Stimulated activated naive B cell treated with anti-CD40 and anti-IgM and Interleukin-4, amounts not matched to agents 10 μg/mL and 1 μg/mL and 100 μg/mL, for 72 hours (primary cell): ENCODE data around the gene ADH1B.
"Not testable (repeated sequence)": the region's sequence is repeated elsewhere in the genome, so short reads cannot be mapped to it uniquely, and the experiment has no call there.

ENCODE experiments used
- ATAC-seq, 2 donors: fragments of 150-1000 bp; cut with Tn5 transposase; replicated peaks; 2 replicates each; pipeline ENCODE4 v1.10.0; 2021; ENCODE audit warnings: moderate library complexity in 1 of 2
- DNase-seq: peaks from one replicate; pipeline ENCODE4 v3.0.0; 2021
- H3K27ac Mint-ChIP-seq: one replicate; pipeline ENCODE4 v1.8.0; 2022; ENCODE audit warnings: mild to moderate bottlenecking, mixed read lengths
- H3K27me3 Mint-ChIP-seq, 2 donors: one replicate each; pipeline ENCODE4 v1.8.0; 2022; ENCODE audit warnings: mixed read lengths in 2 of 2
- H3K36me3 Mint-ChIP-seq, 2 donors: one replicate each; pipeline ENCODE4 v1.8.0; 2022; ENCODE audit warnings: mixed read lengths in 2 of 2, mild to moderate bottlenecking in 1 of 2
- H3K4me1 Mint-ChIP-seq, 2 donors: one replicate each; pipeline ENCODE4 v1.8.0; 2022; ENCODE audit warnings: mixed read lengths in 2 of 2, mild to moderate bottlenecking in 1 of 2
- H3K4me3 Mint-ChIP-seq, 2 donors: one replicate each; pipeline ENCODE4 v1.8.0; 2022; ENCODE audit warnings: mild to moderate bottlenecking in 2 of 2, mixed read lengths in 2 of 2, moderate library complexity in 1 of 2
- H3K9me3 Mint-ChIP-seq, 2 donors: one replicate each; pipeline ENCODE4 v1.8.0; 2022; ENCODE audit warnings: mixed read lengths in 2 of 2, mild to moderate bottlenecking in 1 of 2

The ADH1B gene

DNA sequence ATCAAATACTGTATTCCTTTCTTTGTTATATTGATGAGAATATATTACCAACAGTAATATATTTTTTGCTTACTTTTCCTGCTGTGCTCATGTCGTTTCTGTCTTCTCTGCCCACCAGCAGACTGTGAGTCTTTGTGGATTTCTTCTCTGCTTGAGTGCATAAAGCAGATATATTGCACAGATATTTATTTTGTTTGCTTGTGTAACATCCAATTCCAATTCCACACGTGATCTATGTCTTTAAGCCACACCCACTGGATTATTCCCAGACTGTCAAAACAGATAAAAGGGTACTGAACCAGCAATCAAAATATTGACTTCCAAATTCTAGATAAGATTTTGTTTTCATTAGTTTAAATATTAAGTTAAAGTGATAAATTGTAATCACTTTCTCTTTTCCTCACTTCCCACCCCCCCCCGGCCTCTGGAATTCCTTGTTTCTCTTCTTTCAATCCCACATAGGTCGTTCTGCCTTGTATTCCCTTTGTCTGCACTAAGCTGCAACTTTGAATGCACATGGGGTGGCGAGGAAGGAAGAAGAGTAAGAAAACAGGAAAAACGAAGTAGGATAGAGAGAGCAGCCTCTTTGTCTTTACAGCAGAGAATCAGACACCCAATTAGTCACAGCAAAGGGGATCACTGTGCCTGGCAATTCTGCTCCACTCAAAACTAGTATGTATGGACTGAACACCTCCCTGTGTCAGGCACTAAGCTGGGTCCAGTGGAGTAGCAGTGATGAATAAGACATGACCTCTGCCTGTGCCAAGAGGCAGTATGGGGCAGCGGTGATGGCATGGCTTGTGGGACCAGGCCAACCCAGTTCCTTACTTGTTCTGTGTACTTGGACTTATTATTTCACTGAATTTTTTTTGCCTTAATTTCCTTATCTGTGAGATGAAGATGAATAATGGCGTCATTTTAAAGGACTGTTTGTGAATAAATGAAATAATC, at the start of gene ADH1B:
TSS of gene ADH1B (minus strand) at position 161 of the 951 bp plus-strand sequence. CDS start at position 91, 70 bp downstream.
- Mint-ChIP-seq H3K9me3 (no peaks in the 10 kb centered on the region), H3K4me3 (no peak within 1 kb of the TSS), H3K27ac (no peak within 1 kb of the TSS), H3K36me3 (no peaks in the 10 kb centered on the region), H3K4me1 (no peaks in the 10 kb centered on the region), H3K27me3 (no peaks in the 10 kb centered on the region)
- ATAC-seq, result no peak
- DNase-seq, result no peak

DNA sequence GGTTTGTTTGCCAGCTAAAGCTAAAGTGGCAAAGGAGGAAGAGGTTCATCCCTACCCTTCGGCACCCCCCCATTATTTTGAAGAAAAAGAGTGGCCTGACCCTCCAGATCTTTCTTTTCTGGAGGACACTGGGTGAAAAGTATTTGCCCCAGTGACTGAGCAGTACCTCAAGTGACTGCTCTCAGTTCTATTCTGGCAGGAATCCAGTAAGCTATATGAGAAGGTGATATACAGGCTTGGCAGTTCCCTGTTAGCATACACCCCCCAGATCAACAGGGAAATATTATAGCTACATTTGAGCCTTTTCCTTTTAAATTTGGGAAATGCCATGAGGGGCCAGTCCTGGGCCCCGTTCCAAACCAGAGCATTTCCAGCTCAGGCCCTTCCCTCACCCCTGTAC, 46.6 kb upstream of the ADH1B start:
- not testable (repeated sequence) for DNase-seq, H3K36me3 Mint-ChIP-seq, H3K9me3 Mint-ChIP-seq, H3K27ac Mint-ChIP-seq, H3K4me3 Mint-ChIP-seq, ATAC-seq, H3K4me1 Mint-ChIP-seq, H3K27me3 Mint-ChIP-seq

DNA sequence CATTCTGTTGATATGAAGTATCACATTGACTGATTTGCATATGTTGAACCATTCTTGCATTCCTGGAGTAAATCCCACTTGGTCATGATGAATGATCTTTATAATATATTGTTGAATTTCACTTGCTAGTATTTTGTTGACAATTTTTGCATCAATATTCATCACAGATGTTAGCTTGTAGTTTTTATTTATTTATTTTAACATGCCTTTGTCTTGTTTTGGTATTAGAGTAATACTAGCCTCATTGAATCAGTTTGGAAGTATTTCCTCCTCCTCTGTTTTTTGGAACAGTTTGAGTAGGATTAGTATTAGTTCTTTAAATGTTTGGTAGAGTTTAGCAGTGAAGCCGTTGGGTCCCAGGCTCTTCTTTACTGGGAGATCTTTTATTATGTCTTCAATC, 45.3 kb upstream of the ADH1B start:
- ATAC-seq, result no peak
- Mint-ChIP-seq H3K27ac (no peak overlapping the region), H3K9me3 (peaks cover 0 to 3% of the 10 kb centered on the region in 2 donors), H3K4me3 (no peak overlapping the region), H3K4me1 (no peaks in the 10 kb centered on the region), H3K27me3 (no peaks in the 10 kb centered on the region), H3K36me3 (no peaks in the 10 kb centered on the region)
- DNase-seq, result no peak

GRCh38 chr4:99362768-99363167, 41.6 kb upstream of the ADH1B start:
- Mint-ChIP-seq H3K9me3 (peaks cover 0 to 5% of the 10 kb centered on the region in 2 donors), H3K27me3 (no peaks in the 10 kb centered on the region), H3K4me3 (no peak overlapping the region), H3K4me1 (no peaks in the 10 kb centered on the region), H3K36me3 (no peaks in the 10 kb centered on the region), H3K27ac (no peak overlapping the region)
- DNase-seq (no peak), ATAC-seq (no peak)

DNA sequence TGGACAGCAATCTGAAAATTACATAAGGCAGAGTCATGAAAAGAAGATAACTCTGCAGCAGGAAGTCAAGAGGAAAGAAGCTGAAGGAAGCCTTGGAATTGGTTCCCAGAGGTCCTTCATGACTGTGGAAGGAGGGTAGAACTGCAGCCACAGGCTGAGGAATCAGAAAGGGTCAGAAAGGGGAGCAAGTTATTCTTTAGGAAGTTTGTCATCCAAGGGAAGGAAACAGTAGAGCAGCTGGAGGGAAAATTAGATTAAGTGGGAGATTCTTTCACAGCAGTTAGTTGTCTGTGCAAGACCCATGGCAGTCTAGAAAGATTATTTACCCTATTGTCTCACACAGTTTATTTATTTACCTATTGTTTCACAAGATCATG, 40.7 kb upstream of the ADH1B start:
- Mint-ChIP-seq H3K4me1 (no peaks in the 10 kb centered on the region), H3K4me3 (no peak overlapping the region), H3K36me3 (no peaks in the 10 kb centered on the region), H3K27ac (no peak overlapping the region), H3K27me3 (no peaks in the 10 kb centered on the region), H3K9me3 (peaks cover 0 to 5% of the 10 kb centered on the region in 2 donors)
- ATAC-seq (no peak), DNase-seq (no peak)

GRCh38 chr4:99361268-99361898, 40.2 kb upstream of the ADH1B start:
- Mint-ChIP-seq H3K27ac (no peak overlapping the region), H3K36me3 (no peaks in the 10 kb centered on the region), H3K4me3 (no peak overlapping the region), H3K9me3 (peaks cover 3 to 5% of the 10 kb centered on the region in 2 donors), H3K27me3 (no peaks in the 10 kb centered on the region), H3K4me1 (no peaks in the 10 kb centered on the region)
- no peak for ATAC-seq
- DNase-seq, result no peak

DNA sequence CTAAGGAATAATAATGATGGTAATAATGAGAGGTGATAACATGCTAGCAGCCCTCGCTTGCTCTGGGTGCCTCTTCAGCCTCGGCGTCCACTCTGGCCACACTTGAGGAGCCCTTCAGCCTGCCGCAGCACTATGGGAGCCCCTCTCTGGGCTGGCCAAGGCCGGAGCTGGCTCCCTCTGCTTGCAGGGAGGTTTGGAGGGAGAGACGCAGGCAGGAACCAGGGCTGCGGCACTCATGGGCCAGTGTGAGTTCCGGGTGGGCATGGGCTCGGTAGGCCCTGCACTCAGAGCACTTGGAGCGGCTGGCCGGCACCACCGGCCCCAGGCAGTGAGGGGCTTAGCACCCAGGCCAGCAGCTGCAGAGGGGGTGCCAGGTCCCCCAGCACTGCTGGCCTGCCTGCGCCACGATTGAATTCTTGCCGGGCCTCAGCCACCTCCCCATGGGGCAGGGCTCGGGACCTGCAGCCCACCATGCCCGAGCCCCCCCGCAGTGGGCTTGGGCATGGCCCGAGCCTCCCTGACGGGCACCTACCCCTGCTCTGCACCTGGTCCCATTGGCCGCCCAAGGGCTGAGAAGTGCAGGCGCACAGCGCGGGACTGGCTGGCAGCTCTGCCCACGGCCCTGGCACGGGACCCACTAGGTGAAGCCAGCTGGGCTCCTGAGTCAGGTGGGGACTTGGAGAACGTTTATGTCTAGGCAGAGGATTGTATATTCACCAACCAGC, 38.4 kb upstream of the ADH1B start:
- H3K27ac Mint-ChIP-seq, result no peak overlapping the region
- peaks cover 7 to 14% of the 10 kb centered on the region in 2 donors for H3K9me3 Mint-ChIP-seq
- no peak for ATAC-seq
- H3K36me3 Mint-ChIP-seq, result no peaks in the 10 kb centered on the region
- H3K4me3 Mint-ChIP-seq, result no peak overlapping the region
- DNase-seq, result no peak
- H3K4me1 Mint-ChIP-seq, result no peaks in the 10 kb centered on the region
- no peaks in the 10 kb centered on the region for H3K27me3 Mint-ChIP-seq

GRCh38 chr4:99357948-99358347, 36.7 kb upstream of the ADH1B start:
- H3K27ac Mint-ChIP-seq, result no peak overlapping the region
- H3K27me3 Mint-ChIP-seq, result peaks cover 0 to 1% of the 10 kb centered on the region in 2 donors
- peaks cover 10 to 14% of the 10 kb centered on the region in 2 donors for H3K9me3 Mint-ChIP-seq
- H3K36me3 Mint-ChIP-seq, result no peaks in the 10 kb centered on the region
- ATAC-seq (no peak), DNase-seq (no peak)
- H3K4me3 Mint-ChIP-seq, result no peak overlapping the region
- H3K4me1 Mint-ChIP-seq, result no peaks in the 10 kb centered on the region

DNA sequence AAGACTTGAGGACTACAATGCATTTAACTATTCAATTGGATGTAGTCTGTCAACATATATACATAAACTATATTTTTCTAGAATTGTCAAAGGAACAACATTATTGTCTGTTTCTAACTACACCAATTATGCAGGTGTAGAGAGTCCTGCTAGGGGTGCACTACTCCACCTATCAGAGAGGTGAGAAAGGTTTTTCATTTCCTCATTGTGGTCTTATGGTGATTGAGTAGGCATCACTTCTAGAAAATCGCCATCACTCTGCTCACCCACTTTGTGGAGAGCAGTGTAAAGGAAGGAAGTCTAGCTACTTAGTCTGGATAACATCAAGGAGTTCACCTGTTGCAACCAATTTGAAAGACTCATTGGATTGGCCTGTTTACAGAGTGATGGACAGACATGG, 35.8 kb upstream of the ADH1B start:
- no peak overlapping the region for H3K4me3 Mint-ChIP-seq
- H3K36me3 Mint-ChIP-seq, result no peaks in the 10 kb centered on the region
- ATAC-seq (peak; percentile 65 to 80), DNase-seq (no peak)
- H3K9me3 Mint-ChIP-seq, result peaks cover 10 to 14% of the 10 kb centered on the region in 2 donors
- no peaks in the 10 kb centered on the region for H3K4me1 Mint-ChIP-seq
- H3K27me3 Mint-ChIP-seq, result peaks cover 0 to 5% of the 10 kb centered on the region in 2 donors
- no peak overlapping the region for H3K27ac Mint-ChIP-seq

DNA sequence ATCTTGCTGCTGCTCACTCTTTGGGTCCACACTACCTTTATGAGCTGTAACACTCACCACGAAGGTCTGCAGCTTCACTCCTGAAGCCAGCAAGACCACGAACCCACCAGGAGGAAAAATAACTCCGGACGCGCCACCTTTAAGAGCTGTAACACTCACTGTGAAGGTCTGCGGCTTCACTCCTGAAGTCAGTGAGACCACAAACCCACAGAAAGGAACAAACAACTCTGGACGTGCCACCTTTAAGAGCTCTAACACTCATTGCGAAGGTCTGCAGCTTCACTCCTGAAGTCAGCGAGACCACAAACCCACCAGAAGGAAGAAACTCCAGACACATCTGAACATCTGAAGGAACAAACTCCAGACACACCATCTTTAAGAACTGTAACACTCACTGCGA, 34.9 kb upstream of the ADH1B start:
- not testable (repeated sequence) for H3K4me1 Mint-ChIP-seq, H3K36me3 Mint-ChIP-seq, H3K27ac Mint-ChIP-seq, H3K4me3 Mint-ChIP-seq, DNase-seq, ATAC-seq, H3K27me3 Mint-ChIP-seq
- H3K9me3 Mint-ChIP-seq, result peaks cover 10 to 14% of the 10 kb centered on the region in 2 donors

DNA sequence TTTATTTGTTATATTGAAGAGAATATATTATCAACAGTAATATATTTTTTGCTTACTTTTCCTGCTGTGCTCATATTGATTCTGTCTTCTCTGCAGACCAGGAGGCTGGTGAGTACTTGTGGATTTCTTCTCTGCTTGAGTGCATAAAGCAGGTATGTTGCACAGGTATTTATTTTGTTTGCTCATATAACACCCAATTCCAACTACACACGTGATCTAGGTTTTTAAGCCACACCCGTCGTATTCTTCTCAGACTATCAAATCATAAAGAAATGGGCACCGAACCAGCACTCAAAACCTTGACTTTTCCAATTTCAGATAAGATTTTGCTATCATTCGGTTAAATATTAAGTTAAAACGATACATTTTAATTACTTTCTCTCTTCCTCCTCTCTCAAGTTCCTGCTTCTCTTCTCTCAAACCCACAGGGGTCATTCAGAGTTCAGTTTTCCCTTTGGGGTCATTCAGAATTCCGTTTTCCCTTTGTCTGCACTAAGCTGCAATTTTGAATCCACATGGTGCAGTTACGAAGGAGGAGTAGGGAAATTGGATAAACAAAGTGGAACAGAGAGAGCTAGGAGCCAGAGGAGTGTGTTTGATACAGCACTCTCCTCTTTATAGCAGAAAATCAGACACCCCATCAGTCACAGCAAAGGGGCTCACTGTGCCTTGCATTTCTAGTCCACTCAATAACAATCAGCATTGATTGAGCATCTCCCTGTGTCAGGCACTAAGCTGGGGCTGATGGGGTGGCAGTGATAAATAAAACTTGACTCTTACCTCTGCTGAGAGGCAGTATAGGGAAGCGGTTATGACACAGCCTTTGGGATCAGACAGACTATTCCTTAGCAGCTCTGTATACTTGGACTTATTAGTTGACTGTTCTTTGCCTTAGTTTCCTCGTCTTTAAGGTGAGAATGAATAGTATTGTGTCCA, 31.7 kb upstream of the ADH1B start, which contains the start of gene ADH1C:
TSS of gene ADH1C (minus strand) at position 145 of the 936 bp plus-strand sequence. CDS start at position 74, 71 bp downstream.
- peaks cover 0 to 5% of the 10 kb centered on the region in 2 donors for H3K27me3 Mint-ChIP-seq
- H3K27ac Mint-ChIP-seq, result no peak within 1 kb of the TSS
- peaks cover 10 to 14% of the 10 kb centered on the region in 2 donors for H3K9me3 Mint-ChIP-seq
- DNase-seq (no peak), ATAC-seq (no peak)
- H3K4me3 Mint-ChIP-seq, result no peak within 1 kb of the TSS
- H3K36me3 Mint-ChIP-seq, result no peaks in the 10 kb centered on the region
- H3K4me1 Mint-ChIP-seq, result no peaks in the 10 kb centered on the region

DNA sequence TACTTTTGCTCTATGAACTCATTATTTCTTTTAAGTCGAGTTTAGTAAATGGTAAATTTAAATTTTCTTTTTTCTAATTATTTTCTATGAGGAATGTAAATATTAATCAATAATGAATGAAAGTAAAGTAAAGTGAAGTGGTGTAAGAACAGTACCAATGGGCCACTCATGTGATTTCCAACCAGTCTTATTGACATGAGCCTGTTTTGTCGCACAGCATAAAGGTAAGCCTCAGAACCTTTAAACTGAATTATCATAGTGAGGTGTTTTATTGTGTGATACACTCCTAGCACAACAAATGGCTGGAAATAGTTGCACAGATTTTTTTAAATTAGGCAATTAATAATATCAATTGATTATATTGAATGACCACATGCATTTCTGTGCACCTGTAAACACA, 30.3 kb upstream of the ADH1B start:
- Mint-ChIP-seq H3K9me3 (peaks cover 10 to 12% of the 10 kb centered on the region in 2 donors), H3K36me3 (no peaks in the 10 kb centered on the region), H3K27ac (no peak overlapping the region), H3K4me1 (no peaks in the 10 kb centered on the region), H3K27me3 (peaks cover 0 to 5% of the 10 kb centered on the region in 2 donors), H3K4me3 (no peak overlapping the region)
- no peak for DNase-seq
- no peak for ATAC-seq

- DNase-seq (no peak), ATAC-seq (no peak)
- peaks cover 0 to 5% of the 10 kb centered on the region in 2 donors for H3K9me3 Mint-ChIP-seq
- no peaks in the 10 kb centered on the region for H3K4me1 Mint-ChIP-seq
- H3K27me3 Mint-ChIP-seq, result peaks cover 0 to 5% of the 10 kb centered on the region in 2 donors
- H3K36me3 Mint-ChIP-seq, result no peaks in the 10 kb centered on the region
- H3K27ac Mint-ChIP-seq, result no peak overlapping the region
- no peak overlapping the region for H3K4me3 Mint-ChIP-seq
Observed at GRCh38 chr4:99349338-99349737, 28.1 kb upstream of the ADH1B start.
